HG03066 (cell line): Measurements from ENCODE around the gene SCUBE2.

Experiments
- ATAC-seq: cut with Tn5 transposase; IDR thresholded peaks from one replicate; pipeline ENCODE4 v1.9.1; 2021; ENCODE audit warnings: low read depth; ENCODE audit not compliant: unreplicated experiment

SCUBE2 gene

GRCh38 chr11:9091044-9091922 is at the start of gene SCUBE2:
SCUBE2 (minus strand) TSS chr11:9091599; CDS start chr11:9091528, 71 bp downstream.
- ATAC-seq, result no peak

- ATAC-seq, result no peak
Measured at GRCh38 chr11:9141186-9141585, 49.8 kb upstream of the SCUBE2 start.

- ATAC-seq, result no peak
Measured at GRCh38 chr11:9139628-9140357, 48.4 kb upstream of the SCUBE2 start.

- ATAC-seq, result no peak
Measured at GRCh38 chr11:9138612-9139579, 47.5 kb upstream of the SCUBE2 start.

GRCh38 chr11:9138133-9138453 is 46.7 kb upstream of the SCUBE2 start:
- no peak for ATAC-seq

- ATAC-seq, result no peak
Measured at GRCh38 chr11:9137293-9138132, 46.1 kb upstream of the SCUBE2 start.

GRCh38 chr11:9136741-9137140 is 45.3 kb upstream of the SCUBE2 start:
- no peak for ATAC-seq

GRCh38 chr11:9133956-9134355 is 42.6 kb upstream of the SCUBE2 start:
- ATAC-seq, result no peak

- no peak for ATAC-seq
Measured at GRCh38 chr11:9132203-9132878, 40.9 kb upstream of the SCUBE2 start.

- no peak for ATAC-seq
Measured at GRCh38 chr11:9130297-9130696, 38.9 kb upstream of the SCUBE2 start.

- no peak for ATAC-seq
Measured at GRCh38 chr11:9126636-9127035, 35.2 kb upstream of the SCUBE2 start.

- ATAC-seq, result no peak
Measured at GRCh38 chr11:9125185-9125886, 33.9 kb upstream of the SCUBE2 start.

GRCh38 chr11:9123595-9124304 is 32.4 kb upstream of the SCUBE2 start:
- ATAC-seq, result no peak

GRCh38 chr11:9121469-9121796 is 30.0 kb upstream of the SCUBE2 start:
- ATAC-seq, result no peak

GRCh38 chr11:9120664-9121468 is 29.5 kb upstream of the SCUBE2 start:
- ATAC-seq, result no peak

- no peak for ATAC-seq
Measured at GRCh38 chr11:9118277-9118676, 26.9 kb upstream of the SCUBE2 start.

- no peak for ATAC-seq
Measured at GRCh38 chr11:9112075-9112474, 20.7 kb upstream of the SCUBE2 start.
